ENCODE results near the gene PCDH9. TPM values are rescaled to one million over a fixed set of nuclear protein-coding genes. Genes with fewer than 3 reads are reported as not detected.

The PCDH9 gene
- polyA plus RNA-seq, 3 donors: 0.03 TPM; not detected in 1

- no peak for DNase-seq
- H3K4me1 ChIP-seq (ENCODE audit: control insufficient read depth in 1 of 2, insufficient read depth in 2 of 2, low read length in 2 of 2): no peaks in the 10 kb centered on the region
- H4K20me1 ChIP-seq (ENCODE audit: insufficient read depth, low read length): no peaks in the 10 kb centered on the region
- intact Hi-C loops (cut with micrococcal nuclease): no loop called here
- no peaks in the 10 kb centered on the region for H3K36me3 ChIP-seq (replicated peaks in 1 of 2; ENCODE audit: control insufficient read depth in 1 of 2, insufficient read depth in 2 of 2, low read length in 2 of 2)
- WGBS (ENCODE audit: insufficient coverage): 71% methylated on average over 1 of the region's 2 CpGs
- no peak overlapping the region for H3K9ac ChIP-seq (ENCODE audit: insufficient read depth, low read length, poor library complexity, severe bottlenecking)
- Mint-ChIP-seq H3K27me3 (ENCODE audit: low read depth in 3 of 3) (no peaks in the 10 kb centered on the region), H3K36me3 (no peaks in the 10 kb centered on the region), H3K9me3 (peaks cover 0 to 3% (median under 1%) of the 10 kb centered on the region in 7 donors), H3K27ac (no peak overlapping the region), H3K4me3 (no peak overlapping the region), H3K4me1 (no peaks in the 10 kb centered on the region)
- H3K4me2 ChIP-seq (replicated peaks; ENCODE audit: extremely low read depth, low read length, poor library complexity, severe bottlenecking): no peak overlapping the region
- no peak overlapping the region for H3K4me3 ChIP-seq (replicated peaks in 1 of 3; ENCODE audit: low read depth in 2 of 3, low read length in 3 of 3)
- H3K27ac ChIP-seq (ENCODE audit: low read depth in 1 of 2, low read length in 2 of 2): no peak overlapping the region
- no peaks in the 10 kb centered on the region for H3K9me3 ChIP-seq (replicated peaks in 1 of 2; ENCODE audit: control insufficient read depth in 1 of 2, insufficient read depth in 1 of 2, low read length in 2 of 2)
- H3K27me3 ChIP-seq (ENCODE audit: control insufficient read depth in 2 of 2, insufficient read depth in 2 of 2, low read length in 2 of 2): no peaks in the 10 kb centered on the region
- no peak for TF ChIP-seq CTCF (IDR thresholded peaks at IDR 0.05)
- no peak overlapping the region for H2AFZ ChIP-seq (ENCODE audit: insufficient read depth, low read depth, low read length, poor library complexity, severe bottlenecking)
- no peaks in the 10 kb centered on the region for H3K79me2 ChIP-seq (ENCODE audit: insufficient read depth, low read length)
Measured at GRCh38 chr13:67013709-67014108, 216.4 kb downstream of the PCDH9 start.

- Mint-ChIP-seq H3K9me3 (peaks cover 0 to 5% (median 2%) of the 10 kb centered on the region in 7 donors), H3K27me3 (ENCODE audit: low read depth in 3 of 3) (no peaks in the 10 kb centered on the region), H3K4me3 (no peak overlapping the region), H3K27ac (no peak overlapping the region), H3K36me3 (no peaks in the 10 kb centered on the region), H3K4me1 (no peaks in the 10 kb centered on the region)
- Histone ChIP-seq H3K79me2 (ENCODE audit: insufficient read depth, low read length) (no peaks in the 10 kb centered on the region), H2AFZ (ENCODE audit: insufficient read depth, low read depth, low read length, poor library complexity, severe bottlenecking) (no peak overlapping the region), H3K9ac (ENCODE audit: insufficient read depth, low read length, poor library complexity, severe bottlenecking) (no peak overlapping the region), H3K36me3 (replicated peaks in 1 of 2; ENCODE audit: control insufficient read depth in 1 of 2, insufficient read depth in 2 of 2, low read length in 2 of 2) (no peaks in the 10 kb centered on the region), H3K27ac (ENCODE audit: low read depth in 1 of 2, low read length in 2 of 2) (no peak overlapping the region), H3K4me1 (ENCODE audit: control insufficient read depth in 1 of 2, insufficient read depth in 2 of 2, low read length in 2 of 2) (no peaks in the 10 kb centered on the region), H3K9me3 (replicated peaks in 1 of 2; ENCODE audit: control insufficient read depth in 1 of 2, insufficient read depth in 1 of 2, low read length in 2 of 2) (peaks cover 0 to 3% of the 10 kb centered on the region in 2 donors), H4K20me1 (ENCODE audit: insufficient read depth, low read length) (no peaks in the 10 kb centered on the region), H3K27me3 (ENCODE audit: control insufficient read depth in 2 of 2, insufficient read depth in 2 of 2, low read length in 2 of 2) (no peaks in the 10 kb centered on the region), H3K4me2 (replicated peaks; ENCODE audit: extremely low read depth, low read length, poor library complexity, severe bottlenecking) (no peak overlapping the region), H3K4me3 (replicated peaks in 1 of 3; ENCODE audit: low read depth in 2 of 3, low read length in 3 of 3) (no peak overlapping the region)
- no peak for TF ChIP-seq CTCF (IDR thresholded peaks at IDR 0.05)
- DNase-seq: no peak
- intact Hi-C loops (cut with micrococcal nuclease): no loop called here
- WGBS (ENCODE audit: insufficient coverage): no CpG with 5 or more reads among the region's 1 CpG
Measured at GRCh38 chr13:67008075-67008668, 222.0 kb downstream of the PCDH9 start.
